HG02588 (cell line): ENCODE data around the gene MMS19.
"Not testable (repeated sequence)": the region's sequence is repeated elsewhere in the genome, so short reads cannot be mapped to it uniquely, and the experiment has no call there.

Experiments used
- ATAC-seq: cut with Tn5 transposase; IDR thresholded peaks from one replicate; pipeline ENCODE4 v1.9.1; 2021; ENCODE audit warnings: mild to moderate bottlenecking, moderate library complexity; ENCODE audit not compliant: unreplicated experiment

MMS19 gene

DNA sequence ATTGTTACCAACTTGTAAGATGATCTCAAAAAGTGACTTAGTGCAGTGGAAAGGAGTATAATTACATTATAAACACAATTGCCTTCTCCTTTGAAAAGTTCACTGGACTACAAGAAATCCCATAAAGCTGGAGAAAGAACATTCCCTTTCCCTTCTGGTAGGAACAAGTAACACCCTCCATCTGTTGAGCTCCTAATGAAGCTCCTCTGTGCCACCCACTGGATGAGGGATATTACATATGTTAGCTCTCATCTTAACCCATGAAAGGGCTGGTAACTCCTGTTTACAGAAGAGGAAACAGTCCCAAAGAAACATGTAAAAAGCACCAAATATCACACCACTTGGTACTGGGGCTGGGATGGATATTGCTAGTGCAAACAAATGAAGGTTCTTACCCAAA is 64.2 kb downstream of the MMS19 start:
- ATAC-seq, result no peak

DNA sequence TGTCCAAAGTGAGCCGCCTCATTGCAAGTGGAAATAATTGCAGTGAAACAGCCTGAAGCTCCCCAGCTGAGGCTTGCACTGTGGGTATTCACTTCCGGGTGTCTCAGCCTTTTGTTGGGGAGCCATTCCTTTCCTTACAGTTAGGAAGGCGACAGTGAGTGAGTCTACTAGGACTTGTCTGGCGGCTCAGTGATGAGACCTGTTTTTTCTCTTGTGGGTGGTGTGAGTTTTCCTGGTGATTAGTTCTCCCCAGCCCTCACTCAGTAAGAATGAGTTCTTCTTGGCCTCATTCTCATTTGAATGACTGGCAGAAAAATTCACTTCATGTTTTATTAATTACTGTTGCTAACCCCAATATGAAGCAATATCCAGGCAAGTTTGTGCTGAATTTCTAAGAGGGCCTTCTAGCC is 69.6 kb downstream of the MMS19 start:
- ATAC-seq, result no peak

DNA sequence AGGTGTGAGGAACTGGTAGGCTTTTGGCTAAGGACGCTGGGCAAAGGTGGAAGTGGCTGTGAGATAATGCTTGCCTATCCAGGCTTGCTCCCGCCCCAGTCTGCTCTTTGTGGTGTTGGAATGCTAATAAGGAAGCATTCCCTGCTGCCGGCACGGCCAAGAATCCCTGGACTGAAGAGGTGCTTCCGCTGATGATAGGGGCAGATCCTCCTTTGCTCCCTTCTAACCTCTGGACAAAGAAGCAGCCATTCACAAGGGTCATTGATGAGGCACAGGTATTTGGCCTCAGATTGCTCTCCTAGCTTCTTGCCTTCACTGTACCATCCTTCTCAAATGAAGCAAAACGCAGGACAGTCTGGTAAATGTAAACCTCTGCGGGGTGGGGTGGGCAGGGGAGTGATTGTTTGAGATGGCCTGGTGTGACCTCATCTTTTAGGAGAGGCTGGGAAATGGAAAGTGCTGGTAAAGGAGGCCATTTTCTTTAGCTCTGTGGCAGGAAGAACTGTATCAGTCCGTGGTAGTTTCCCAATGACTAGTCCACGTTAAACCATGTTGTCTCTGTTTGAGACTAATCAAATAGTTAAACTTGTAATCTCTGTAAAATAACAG is 70.5 kb downstream of the MMS19 start:
- ATAC-seq, result no peak

DNA sequence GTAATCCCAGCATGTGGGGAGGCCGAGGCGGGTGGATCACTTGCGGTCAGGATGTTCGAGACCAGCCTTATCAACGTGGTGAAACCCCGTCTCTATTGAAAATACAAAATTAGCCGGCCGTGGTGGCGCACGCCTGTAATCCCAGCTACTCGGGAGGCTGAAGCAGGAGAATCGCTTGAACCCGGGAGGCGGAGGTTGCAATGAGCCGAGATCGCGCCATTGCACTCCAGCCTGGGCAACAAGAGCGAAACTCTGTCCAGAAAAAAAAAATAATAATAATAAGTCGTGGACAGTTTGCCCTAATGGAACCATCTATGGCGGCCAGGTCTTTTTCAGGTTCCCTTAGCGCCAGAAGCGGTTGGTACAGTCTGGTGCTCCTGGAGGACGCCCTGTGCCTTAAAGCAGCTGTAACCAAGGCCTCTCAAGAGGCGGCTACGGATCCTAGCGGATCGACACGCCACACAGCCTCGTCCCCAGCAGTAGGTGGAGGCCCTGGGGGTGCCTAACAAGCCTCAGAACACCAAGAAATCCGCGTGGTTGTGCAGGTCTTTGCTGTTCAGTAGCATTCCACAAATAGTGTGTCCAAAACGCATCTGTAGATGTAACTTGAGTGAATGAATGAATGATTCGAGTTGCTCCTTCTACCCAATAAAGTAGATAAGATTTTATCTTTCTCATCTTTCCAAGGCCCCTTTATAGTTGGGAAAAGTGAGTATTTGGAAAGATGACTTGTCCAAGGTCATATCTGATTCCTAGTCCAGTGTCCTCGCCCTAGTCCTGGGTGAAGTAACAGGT is 71.2 kb downstream of the MMS19 start:
- no peak for ATAC-seq

DNA sequence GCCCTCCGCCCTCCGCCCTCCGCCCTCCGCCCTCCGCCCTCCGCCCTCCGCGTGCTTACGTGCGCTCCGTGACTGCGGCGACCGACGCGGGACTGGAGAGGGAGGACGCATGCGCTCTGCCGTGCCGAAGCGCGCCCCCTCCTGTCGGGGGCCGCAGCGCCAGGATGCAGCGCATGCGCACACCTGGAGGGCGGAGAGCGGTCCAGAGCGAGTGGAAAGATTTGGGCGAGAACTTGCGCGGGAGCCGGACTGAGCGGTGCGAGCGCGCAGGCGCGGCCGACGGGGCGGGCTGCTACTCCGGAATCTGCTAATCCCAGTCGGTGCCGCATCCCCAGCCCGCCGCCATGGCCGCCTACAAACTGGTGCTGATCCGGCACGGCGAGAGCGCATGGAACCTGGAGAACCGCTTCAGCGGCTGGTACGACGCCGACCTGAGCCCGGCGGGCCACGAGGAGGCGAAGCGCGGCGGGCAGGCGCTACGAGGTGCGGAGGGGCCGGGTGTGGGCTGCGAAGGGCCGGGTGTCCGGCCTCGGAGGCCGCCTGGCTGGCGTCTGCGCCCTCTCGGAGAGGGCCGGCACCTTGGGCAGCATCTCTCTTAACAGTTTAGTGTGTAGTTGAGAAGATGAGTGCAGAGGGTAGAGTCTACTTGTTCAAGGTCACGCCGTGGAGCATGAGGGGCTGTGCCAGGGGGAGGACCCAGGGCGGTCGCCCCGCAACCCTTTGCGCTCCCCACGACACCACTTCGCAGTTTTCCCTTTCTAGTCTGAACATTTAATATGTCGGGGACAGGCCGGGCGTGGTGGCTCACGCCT is 72.1 kb downstream of the MMS19 start, which contains the start of gene PGAM1:
Gene PGAM1 (plus strand): TSS at position 228 of the 812 bp plus-strand sequence. CDS start 117 bp downstream, at position 345.
- peak; percentile 83 for ATAC-seq

DNA sequence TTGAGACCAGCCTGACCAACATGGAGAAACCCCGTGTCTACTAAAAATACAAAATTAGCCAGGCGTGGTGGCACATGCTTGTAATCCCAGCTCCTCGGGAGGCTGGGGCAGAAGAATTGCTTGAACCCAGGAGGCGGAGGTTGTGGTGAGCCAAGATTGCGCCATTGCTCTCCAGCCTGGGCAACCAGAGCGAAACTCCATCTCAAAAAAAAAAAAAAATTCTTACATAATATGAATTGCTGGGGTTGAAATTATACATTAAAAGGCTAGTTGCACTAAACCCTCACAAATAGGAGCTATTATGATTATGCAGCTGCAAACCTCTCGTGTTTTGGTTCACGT is 74.5 kb downstream of the MMS19 start:
- ATAC-seq, result not testable (repeated sequence)

DNA sequence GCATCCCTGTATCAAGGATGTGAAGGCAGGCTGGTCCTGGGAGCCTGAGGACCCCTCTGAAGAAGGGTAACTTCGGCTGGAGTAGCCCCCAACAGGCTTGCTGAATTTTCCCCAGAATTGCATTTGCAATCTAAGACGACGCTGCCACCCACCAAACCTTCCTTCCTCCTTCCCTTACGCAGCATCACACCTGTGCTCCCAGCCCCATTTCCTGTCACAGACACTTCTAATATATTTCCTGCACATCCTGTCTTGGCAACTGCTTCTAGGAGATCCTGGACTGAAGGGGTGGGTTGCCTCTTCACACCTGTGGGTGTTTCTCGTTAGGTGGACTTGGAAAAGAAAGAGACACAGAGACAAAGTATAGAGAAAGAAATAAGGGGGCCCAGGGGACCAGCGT is 81.7 kb downstream of the MMS19 start:
- no peak for ATAC-seq

DNA sequence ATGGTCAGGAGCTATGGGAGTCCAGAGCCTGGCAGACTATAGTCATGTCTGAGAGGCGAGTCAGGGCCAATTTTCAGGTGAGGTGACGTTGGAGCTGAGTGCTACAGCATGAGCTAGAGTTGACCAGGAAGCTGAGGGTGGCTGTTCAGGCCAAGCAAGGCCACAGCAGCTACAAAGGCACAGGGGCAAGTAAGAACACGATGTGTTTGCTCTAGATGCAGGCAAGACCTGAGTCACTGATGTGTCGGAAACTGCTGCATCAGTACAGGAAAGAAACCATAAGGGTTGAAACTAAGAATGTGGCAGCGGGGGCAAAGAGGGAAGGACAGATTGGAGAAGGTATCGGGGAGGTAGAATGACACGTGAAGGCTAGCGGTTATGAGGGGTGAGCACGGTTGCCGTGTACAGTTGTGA is 85.3 kb downstream of the MMS19 start:
- ATAC-seq, result no peak

DNA sequence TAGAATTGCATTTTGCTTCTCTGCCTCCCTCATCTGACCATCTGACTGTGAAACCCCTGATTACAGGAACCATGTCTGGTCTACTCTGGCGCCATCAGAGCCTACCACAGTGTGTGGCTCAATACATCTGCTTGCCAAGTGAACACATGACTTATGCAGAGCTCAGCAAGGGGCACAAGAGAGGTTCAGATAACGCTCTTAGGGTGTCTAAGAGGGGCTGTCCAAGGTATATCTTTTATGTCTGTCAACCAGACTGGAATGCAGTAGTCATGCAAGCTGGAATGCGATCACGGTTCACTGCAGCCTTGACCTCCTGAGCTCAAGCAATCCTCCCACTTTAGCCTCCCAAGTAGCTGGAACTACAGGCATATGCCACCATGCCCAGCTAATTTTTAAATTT is 86.8 kb downstream of the MMS19 start:
- ATAC-seq, result no peak

DNA sequence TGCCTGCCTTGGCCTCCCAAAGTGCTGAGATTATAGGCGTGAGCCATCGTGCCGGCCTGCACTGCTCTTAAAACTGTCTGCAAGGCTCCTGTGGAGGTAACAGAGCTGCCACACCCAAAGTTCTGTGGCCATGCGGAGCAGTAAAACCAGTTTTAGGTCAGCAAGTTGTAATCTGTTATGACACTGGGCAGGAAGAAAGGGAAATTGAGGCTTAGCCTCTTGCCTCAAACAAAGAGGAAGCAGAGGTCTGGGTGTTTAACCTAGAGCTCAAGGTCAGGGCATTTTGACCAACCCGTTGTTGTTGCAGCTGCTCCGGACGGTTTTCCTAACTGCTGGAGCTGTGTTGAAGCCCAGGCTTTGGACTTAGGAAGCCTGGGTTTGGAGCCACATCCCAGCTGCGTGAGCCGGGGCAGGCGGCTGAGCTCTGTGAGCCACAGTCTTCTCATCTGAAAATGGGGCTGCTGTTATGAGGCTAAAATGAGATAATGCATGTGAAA is 89.7 kb downstream of the MMS19 start:
- ATAC-seq, result no peak
